DMS79 treated with DMSO at 0.1 percent for 48 hours (cell line): Measurements from ENCODE around the gene PORCN.
A peak's percentile ranks its signal among the peaks of the same experiment; 100 is the strongest.

Source experiments
- DNase-seq: peaks from one replicate; lab custom pipeline; 2025; lab: John Stamatoyannopoulos, UW

Gene PORCN

GRCh38 chrX:48508400-48509244 lies at the start of gene PORCN:
PORCN (plus strand) TSS chrX:48508992; CDS start chrX:48509821, 829 bp downstream.
- DNase-seq = peak; percentile 21

GRCh38 chrX:48459483-48459882 lies 49.3 kb upstream of the PORCN start:
- DNase-seq = no peak

- no peak for DNase-seq
Measured at GRCh38 chrX:48460031-48460430, 48.8 kb upstream of the PORCN start.

GRCh38 chrX:48460606-48461005 lies 48.2 kb upstream of the PORCN start:
- no peak for DNase-seq

GRCh38 chrX:48461830-48462229 lies 47.0 kb upstream of the PORCN start:
- no peak for DNase-seq

GRCh38 chrX:48465336-48465933 lies 43.4 kb upstream of the PORCN start:
- no peak for DNase-seq

- no peak for DNase-seq
Measured at GRCh38 chrX:48466696-48467095, 42.1 kb upstream of the PORCN start.

- no peak for DNase-seq
Measured at GRCh38 chrX:48467281-48467761, 41.5 kb upstream of the PORCN start.

- DNase-seq = no peak
Measured at GRCh38 chrX:48468247-48468671, 40.5 kb upstream of the PORCN start.

- DNase-seq = no peak
Measured at GRCh38 chrX:48468693-48469691, 39.8 kb upstream of the PORCN start.

GRCh38 chrX:48470110-48470832 lies 38.5 kb upstream of the PORCN start, which contains the start of gene SLC38A5:
SLC38A5 (minus strand) TSS chrX:48470260; CDS start chrX:48467924, 2,336 bp downstream.
- no peak for DNase-seq

GRCh38 chrX:48470833-48471118 lies 38.0 kb upstream of the PORCN start:
- DNase-seq = no peak

- DNase-seq = no peak
Measured at GRCh38 chrX:48471504-48471903, 37.3 kb upstream of the PORCN start.

GRCh38 chrX:48472225-48472624 lies 36.6 kb upstream of the PORCN start:
- no peak for DNase-seq

GRCh38 chrX:48472851-48473703 lies 35.7 kb upstream of the PORCN start:
- no peak for DNase-seq

GRCh38 chrX:48473704-48473990 lies 35.1 kb upstream of the PORCN start:
- DNase-seq = no peak

- DNase-seq = no peak
Measured at GRCh38 chrX:48474127-48474526, 34.7 kb upstream of the PORCN start.

- no peak for DNase-seq
Measured at GRCh38 chrX:48474581-48474980, 34.2 kb upstream of the PORCN start.

- DNase-seq = no peak
Measured at GRCh38 chrX:48475296-48475695, 33.5 kb upstream of the PORCN start.

- peak; percentile 57 for DNase-seq
Measured at GRCh38 chrX:48475774-48476577, 32.8 kb upstream of the PORCN start, which contains the start of gene FTSJ1. FTSJ1 (plus strand) TSS chrX:48476199; CDS start chrX:48478048, 1,849 bp downstream.
